ENCODE results near the gene PDE4D.

The PDE4D gene

DNA sequence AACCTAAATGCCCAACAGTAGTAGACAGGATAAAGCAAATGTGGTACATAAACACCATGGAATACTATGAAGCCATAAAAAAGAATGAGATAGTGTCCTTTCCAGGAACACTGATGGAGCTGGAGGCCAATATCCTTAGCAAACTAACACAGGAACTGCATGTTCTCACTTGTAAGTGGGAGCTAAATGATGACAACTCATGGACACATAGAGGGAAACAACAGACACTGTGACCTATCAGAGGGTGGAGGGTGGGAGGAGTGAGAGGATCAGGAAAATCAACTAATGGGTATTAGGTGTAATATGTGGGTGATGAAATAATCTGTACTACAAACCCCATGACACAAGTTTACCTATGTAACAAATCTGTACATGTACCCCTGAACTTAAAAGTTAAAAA, 805.0 kb downstream of the PDE4D start:
- Histone ChIP-seq H4K91ac (ENCODE audit: low read depth, low read length, poor library complexity) (no peak overlapping the region), H3K36me3 (replicated peaks in 1 of 2; ENCODE audit: control insufficient read depth in 2 of 2, insufficient read depth in 2 of 2, low read length in 2 of 2) (no peaks in the 10 kb centered on the region), H3K4me2 (ENCODE audit: insufficient read depth, low read length, poor library complexity, severe bottlenecking) (no peak overlapping the region), H3K18ac (ENCODE audit: low read length) (no peak overlapping the region), H2BK5ac (ENCODE audit: low read length) (no peak overlapping the region), H2BK15ac (ENCODE audit: low read length) (no peak overlapping the region), H3K23ac (ENCODE audit: low read depth, low read length, poor library complexity) (no peak overlapping the region), H3K14ac (ENCODE audit: low read length) (no peak overlapping the region), H2AFZ (ENCODE audit: low read length) (no peak overlapping the region), H3K27me3 (ENCODE audit: control insufficient read depth in 3 of 3, insufficient read depth in 3 of 3, low read depth in 1 of 3, low read length in 3 of 3) (no peaks in the 10 kb centered on the region), H2BK120ac (ENCODE audit: low read depth, low read length) (no peak overlapping the region), H3K9ac (ENCODE audit: low read depth, low read length, poor library complexity) (no peak overlapping the region), H3K79me1 (ENCODE audit: low read depth, low read length) (no peaks in the 10 kb centered on the region), H3K27ac (replicated peaks; ENCODE audit: low read length) (no peak overlapping the region), H3K4me1 (ENCODE audit: control insufficient read depth in 2 of 2, insufficient read depth in 1 of 2, low read depth in 1 of 2, low read length in 2 of 2) (no peaks in the 10 kb centered on the region), H3K9me3 (replicated peaks in 1 of 2; ENCODE audit: control insufficient read depth in 2 of 2, insufficient read depth in 1 of 2, low read depth in 1 of 2, low read length in 2 of 2) (no peaks in the 10 kb centered on the region), H3K4me3 (ENCODE audit: low read length in 2 of 2) (no peak overlapping the region), H4K8ac (ENCODE audit: low read depth, low read length) (no peak overlapping the region), H2AK5ac (ENCODE audit: low read depth, low read length) (no peak overlapping the region), H3K4ac (ENCODE audit: low read length) (no peak overlapping the region), H2BK12ac (ENCODE audit: low read length) (no peak overlapping the region)
- no peak for DNase-seq (ENCODE audit: low spot score)

GRCh38 chr5:59086024-59086423, 807.5 kb downstream of the PDE4D start:
- Histone ChIP-seq H3K23ac (ENCODE audit: low read depth, low read length, poor library complexity) (no peak overlapping the region), H3K18ac (ENCODE audit: low read length) (no peak overlapping the region), H4K8ac (ENCODE audit: low read depth, low read length) (no peak overlapping the region), H3K4me2 (ENCODE audit: insufficient read depth, low read length, poor library complexity, severe bottlenecking) (no peak overlapping the region), H2BK5ac (ENCODE audit: low read length) (no peak overlapping the region), H3K27me3 (ENCODE audit: control insufficient read depth in 3 of 3, insufficient read depth in 3 of 3, low read depth in 1 of 3, low read length in 3 of 3) (no peaks in the 10 kb centered on the region), H2BK12ac (ENCODE audit: low read length) (no peak overlapping the region), H3K27ac (replicated peaks; ENCODE audit: low read length) (no peak overlapping the region), H3K9me3 (replicated peaks in 1 of 2; ENCODE audit: control insufficient read depth in 2 of 2, insufficient read depth in 1 of 2, low read depth in 1 of 2, low read length in 2 of 2) (no peaks in the 10 kb centered on the region), H2AFZ (ENCODE audit: low read length) (no peak overlapping the region), H3K4me3 (ENCODE audit: low read length in 2 of 2) (no peak overlapping the region), H2BK15ac (ENCODE audit: low read length) (no peak overlapping the region), H3K4me1 (ENCODE audit: control insufficient read depth in 2 of 2, insufficient read depth in 1 of 2, low read depth in 1 of 2, low read length in 2 of 2) (no peaks in the 10 kb centered on the region), H3K4ac (ENCODE audit: low read length) (no peak overlapping the region), H3K79me1 (ENCODE audit: low read depth, low read length) (no peaks in the 10 kb centered on the region), H4K91ac (ENCODE audit: low read depth, low read length, poor library complexity) (no peak overlapping the region), H2BK120ac (ENCODE audit: low read depth, low read length) (no peak overlapping the region), H3K9ac (ENCODE audit: low read depth, low read length, poor library complexity) (no peak overlapping the region), H3K14ac (ENCODE audit: low read length) (no peak overlapping the region), H3K36me3 (replicated peaks in 1 of 2; ENCODE audit: control insufficient read depth in 2 of 2, insufficient read depth in 2 of 2, low read length in 2 of 2) (no peaks in the 10 kb centered on the region), H2AK5ac (ENCODE audit: low read depth, low read length) (no peak overlapping the region)
- DNase-seq (ENCODE audit: low spot score): no peak
- no CpG with 5 or more reads among the region's 1 CpG for WGBS, 2 donors (ENCODE audit: extremely low coverage in 2 of 2, insufficient read length in 2 of 2, insufficient replicate concordance in 1 of 2)

GRCh38 chr5:59081693-59082092, 811.8 kb downstream of the PDE4D start:
- no peak overlapping the region for H3K4me2 ChIP-seq (ENCODE audit: insufficient read depth, low read length, poor library complexity, severe bottlenecking)
- no peak overlapping the region for H3K27ac ChIP-seq (replicated peaks; ENCODE audit: low read length)
- H3K9me3 ChIP-seq (replicated peaks in 1 of 2; ENCODE audit: control insufficient read depth in 2 of 2, insufficient read depth in 1 of 2, low read depth in 1 of 2, low read length in 2 of 2): no peaks in the 10 kb centered on the region
- no peak overlapping the region for H3K9ac ChIP-seq (ENCODE audit: low read depth, low read length, poor library complexity)
- no peak overlapping the region for H4K91ac ChIP-seq (ENCODE audit: low read depth, low read length, poor library complexity)
- no peaks in the 10 kb centered on the region for H3K36me3 ChIP-seq (replicated peaks in 1 of 2; ENCODE audit: control insufficient read depth in 2 of 2, insufficient read depth in 2 of 2, low read length in 2 of 2)
- DNase-seq (ENCODE audit: low spot score): no peak
- H2BK5ac ChIP-seq (ENCODE audit: low read length): no peak overlapping the region
- H4K8ac ChIP-seq (ENCODE audit: low read depth, low read length): no peak overlapping the region
- no peaks in the 10 kb centered on the region for H3K4me1 ChIP-seq (ENCODE audit: control insufficient read depth in 2 of 2, insufficient read depth in 1 of 2, low read depth in 1 of 2, low read length in 2 of 2)
- no peak overlapping the region for H3K18ac ChIP-seq (ENCODE audit: low read length)
- no peak overlapping the region for H3K4me3 ChIP-seq (ENCODE audit: low read length in 2 of 2)
- H2AK5ac ChIP-seq (ENCODE audit: low read depth, low read length): no peak overlapping the region
- H2BK15ac ChIP-seq (ENCODE audit: low read length): no peak overlapping the region
- H3K14ac ChIP-seq (ENCODE audit: low read length): no peak overlapping the region
- H3K27me3 ChIP-seq (ENCODE audit: control insufficient read depth in 3 of 3, insufficient read depth in 3 of 3, low read depth in 1 of 3, low read length in 3 of 3): no peaks in the 10 kb centered on the region
- no peak overlapping the region for H2AFZ ChIP-seq (ENCODE audit: low read length)
- H2BK12ac ChIP-seq (ENCODE audit: low read length): no peak overlapping the region
- WGBS, 2 donors (ENCODE audit: extremely low coverage in 2 of 2, insufficient read length in 2 of 2, insufficient replicate concordance in 1 of 2): no CpG with 5 or more reads among the region's 1 CpG
- no peaks in the 10 kb centered on the region for H3K79me1 ChIP-seq (ENCODE audit: low read depth, low read length)
- no peak overlapping the region for H3K4ac ChIP-seq (ENCODE audit: low read length)
- no peak overlapping the region for H2BK120ac ChIP-seq (ENCODE audit: low read depth, low read length)
- H3K23ac ChIP-seq (ENCODE audit: low read depth, low read length, poor library complexity): no peak overlapping the region

GRCh38 chr5:59079622-59080620, 813.6 kb downstream of the PDE4D start:
- no peaks in the 10 kb centered on the region for H3K4me1 ChIP-seq (ENCODE audit: control insufficient read depth in 2 of 2, insufficient read depth in 1 of 2, low read depth in 1 of 2, low read length in 2 of 2)
- no peak overlapping the region for H2BK15ac ChIP-seq (ENCODE audit: low read length)
- no peak for DNase-seq (ENCODE audit: low spot score)
- no peak overlapping the region for H3K18ac ChIP-seq (ENCODE audit: low read length)
- H3K9me3 ChIP-seq (replicated peaks in 1 of 2; ENCODE audit: control insufficient read depth in 2 of 2, insufficient read depth in 1 of 2, low read depth in 1 of 2, low read length in 2 of 2): no peaks in the 10 kb centered on the region
- no peak overlapping the region for H2AFZ ChIP-seq (ENCODE audit: low read length)
- WGBS, 2 donors (ENCODE audit: extremely low coverage in 2 of 2, insufficient read length in 2 of 2, insufficient replicate concordance in 1 of 2): no CpG with 5 or more reads among the region's 7 CpGs
- H3K4me2 ChIP-seq (ENCODE audit: insufficient read depth, low read length, poor library complexity, severe bottlenecking): no peak overlapping the region
- no peak overlapping the region for H3K14ac ChIP-seq (ENCODE audit: low read length)
- no peak overlapping the region for H3K23ac ChIP-seq (ENCODE audit: low read depth, low read length, poor library complexity)
- no peak overlapping the region for H4K8ac ChIP-seq (ENCODE audit: low read depth, low read length)
- H2BK120ac ChIP-seq (ENCODE audit: low read depth, low read length): no peak overlapping the region
- H3K79me1 ChIP-seq (ENCODE audit: low read depth, low read length): no peaks in the 10 kb centered on the region
- H2BK5ac ChIP-seq (ENCODE audit: low read length): no peak overlapping the region
- H3K27me3 ChIP-seq (ENCODE audit: control insufficient read depth in 3 of 3, insufficient read depth in 3 of 3, low read depth in 1 of 3, low read length in 3 of 3): no peaks in the 10 kb centered on the region
- H2AK5ac ChIP-seq (ENCODE audit: low read depth, low read length): no peak overlapping the region
- no peak overlapping the region for H3K27ac ChIP-seq (replicated peaks; ENCODE audit: low read length)
- no peak overlapping the region for H3K4me3 ChIP-seq (ENCODE audit: low read length in 2 of 2)
- H3K4ac ChIP-seq (ENCODE audit: low read length): no peak overlapping the region
- H3K9ac ChIP-seq (ENCODE audit: low read depth, low read length, poor library complexity): no peak overlapping the region
- H4K91ac ChIP-seq (ENCODE audit: low read depth, low read length, poor library complexity): no peak overlapping the region
- H3K36me3 ChIP-seq (replicated peaks in 1 of 2; ENCODE audit: control insufficient read depth in 2 of 2, insufficient read depth in 2 of 2, low read length in 2 of 2): no peaks in the 10 kb centered on the region
- no peak overlapping the region for H2BK12ac ChIP-seq (ENCODE audit: low read length)
